RWPE2 (cell line): ENCODE results near the gene ANKRD33B.
"Not testable (repeated sequence)": the region's sequence is repeated elsewhere in the genome, so short reads cannot be mapped to it uniquely, and the experiment has no call there.

Experiments used
- ATAC-seq: fragments of 200-7000 bp; cut with Tn5 transposase; 3 replicates; pipeline ENCODE4 v1.9.1; 2021; ENCODE audit warnings: low read depth
- DNase-seq: peaks from one replicate; pipeline ENCODE4 v3.0.0-alpha.2; 2020; ENCODE audit warnings: low spot score
- H3K27ac ChIP-seq: fragments of 450-650 bp; 2 replicates; pipeline ENCODE4 v1.5.1; 2017; ENCODE audit warnings: mild to moderate bottlenecking; ENCODE audit not compliant: poor library complexity, severe bottlenecking
- H3K27me3 ChIP-seq: fragments of 250-450 bp; sonication (Bioruptor Pico); 2 replicates; pipeline ENCODE4 v1.5.1; 2021; ENCODE audit warnings: mild to moderate bottlenecking, moderate library complexity; ENCODE audit not compliant: insufficient read depth, poor library complexity, severe bottlenecking
- H3K36me3 ChIP-seq: fragments of 250-450 bp; sonication (Bioruptor Pico); 2 replicates; pipeline ENCODE4 v1.5.1; 2020; ENCODE audit warnings: low read depth, mild to moderate bottlenecking, moderate library complexity
- H3K4me1 ChIP-seq: fragments of 250-450 bp; sonication (Bioruptor Pico); 2 replicates; pipeline ENCODE4 v1.5.1; 2021; ENCODE audit warnings: mild to moderate bottlenecking, moderate library complexity; ENCODE audit not compliant: insufficient read depth, poor library complexity, severe bottlenecking
- H3K4me3 ChIP-seq: fragments of 250-450 bp; sonication (Bioruptor Pico); 2 replicates; pipeline ENCODE4 v1.5.1; 2021; ENCODE audit warnings: mild to moderate bottlenecking, moderate library complexity; ENCODE audit not compliant: severe bottlenecking
- H3K9me3 ChIP-seq: fragments of 250-450 bp; sonication (Bioruptor Pico); 2 replicates; pipeline ENCODE4 v1.5.1; 2021; ENCODE audit warnings: mild to moderate bottlenecking, moderate library complexity; ENCODE audit not compliant: severe bottlenecking
- CTCF ChIP-seq: fragments of 450-650 bp; IDR thresholded peaks from one replicate; pipeline ENCODE4 v1.5.1; 2017; ENCODE audit warnings: mild to moderate bottlenecking, moderate library complexity; ENCODE audit not compliant: poor library complexity, severe bottlenecking

Gene ANKRD33B

DNA sequence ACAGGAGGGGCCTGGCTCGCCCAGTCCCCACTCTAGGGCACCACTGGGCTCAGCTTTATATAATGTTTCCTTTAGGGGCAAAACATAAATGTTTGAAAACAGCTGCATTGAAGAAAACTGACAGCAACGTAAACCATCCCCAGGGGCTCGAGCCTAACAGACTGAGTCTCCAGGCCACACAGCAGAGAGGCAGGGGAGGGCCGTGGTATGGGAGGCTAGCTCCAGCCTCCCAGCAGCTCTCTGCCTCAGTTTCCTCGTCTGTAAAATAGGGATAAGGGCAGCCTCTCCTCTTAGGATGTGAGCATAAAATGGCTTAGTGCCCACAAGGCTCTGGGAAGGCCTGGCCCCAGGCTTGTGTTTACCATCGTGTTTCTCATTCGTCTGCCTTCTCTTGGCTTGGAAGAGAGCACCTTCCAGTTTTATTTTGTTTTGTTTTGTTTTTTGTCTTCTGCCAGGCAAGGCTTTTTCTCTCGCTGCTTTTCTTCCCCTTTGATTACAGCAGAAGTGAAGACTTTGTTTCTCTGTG lies 2.7 kb downstream of the ANKRD33B start:
- Histone ChIP-seq H3K36me3 (no peaks in the 10 kb centered on the region), H3K4me3 (no peak overlapping the region), H3K27me3 (no peaks in the 10 kb centered on the region), H3K9me3 (no peaks in the 10 kb centered on the region), H3K4me1 (peaks cover 13% of the 10 kb centered on the region), H3K27ac (no peak overlapping the region)
- DNase-seq: peak; percentile 37
- no peak for ATAC-seq
- no peak for TF ChIP-seq CTCF

DNA sequence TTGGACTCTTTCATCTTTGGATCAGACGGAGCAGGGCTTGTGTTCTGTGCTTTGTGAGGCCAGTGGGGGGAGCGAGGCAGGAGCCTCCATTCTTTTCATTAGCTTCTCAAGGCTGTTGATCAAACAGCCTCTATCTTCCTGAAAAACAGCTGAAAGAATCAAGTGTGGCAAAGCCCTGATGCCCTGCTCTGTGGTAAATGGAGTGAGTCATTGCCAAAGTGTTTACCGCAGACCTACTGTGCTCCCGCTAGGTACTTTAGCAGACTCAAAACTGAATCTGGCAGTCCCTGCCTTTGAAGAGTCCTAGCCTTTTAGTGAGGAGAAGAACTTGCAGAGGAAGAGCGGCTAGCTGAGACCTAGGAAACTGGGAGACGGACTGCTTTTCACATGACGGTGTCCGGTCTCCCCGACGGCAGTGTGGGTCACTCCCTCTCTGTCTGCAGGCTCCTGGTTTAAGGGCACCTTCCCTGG lies 3.3 kb downstream of the ANKRD33B start:
- Histone ChIP-seq H3K27ac (no peak overlapping the region), H3K36me3 (no peaks in the 10 kb centered on the region), H3K4me1 (peaks cover 13% of the 10 kb centered on the region), H3K9me3 (no peaks in the 10 kb centered on the region), H3K27me3 (no peaks in the 10 kb centered on the region), H3K4me3 (no peak overlapping the region)
- no peak for TF ChIP-seq CTCF
- peak; percentile 62 for DNase-seq
- no peak for ATAC-seq

DNA sequence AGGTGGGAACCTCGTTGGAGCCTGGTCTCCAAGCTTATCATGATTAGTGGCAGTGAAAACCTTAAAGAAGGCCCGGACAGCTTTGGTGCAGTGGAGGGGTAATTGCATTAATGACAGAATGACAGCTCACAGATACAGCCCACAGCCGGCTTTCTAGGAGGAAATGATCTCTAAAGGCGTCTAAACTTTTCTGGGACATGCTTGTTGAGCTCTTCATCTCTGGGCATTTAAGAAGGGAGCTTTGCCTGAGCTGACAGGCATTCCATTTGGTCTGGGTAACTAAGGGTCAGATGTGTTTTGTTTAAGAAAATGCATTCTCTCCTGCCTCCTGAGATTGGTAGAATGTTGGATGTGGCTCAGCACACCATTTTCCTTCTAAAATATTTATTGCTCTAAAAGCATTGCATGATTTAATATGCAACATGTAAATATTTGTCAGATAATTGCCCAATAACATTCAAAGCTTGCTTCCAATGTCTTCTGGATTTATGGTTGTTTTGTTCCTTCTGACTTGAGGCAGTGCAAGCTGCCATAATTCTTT lies 4.0 kb downstream of the ANKRD33B start:
- Histone ChIP-seq H3K27ac (no peak overlapping the region), H3K4me3 (no peak overlapping the region), H3K9me3 (no peaks in the 10 kb centered on the region), H3K36me3 (no peaks in the 10 kb centered on the region), H3K4me1 (peaks cover 13% of the 10 kb centered on the region), H3K27me3 (no peaks in the 10 kb centered on the region)
- ATAC-seq (no peak), DNase-seq (peak; percentile 44)
- TF ChIP-seq CTCF: no peak

DNA sequence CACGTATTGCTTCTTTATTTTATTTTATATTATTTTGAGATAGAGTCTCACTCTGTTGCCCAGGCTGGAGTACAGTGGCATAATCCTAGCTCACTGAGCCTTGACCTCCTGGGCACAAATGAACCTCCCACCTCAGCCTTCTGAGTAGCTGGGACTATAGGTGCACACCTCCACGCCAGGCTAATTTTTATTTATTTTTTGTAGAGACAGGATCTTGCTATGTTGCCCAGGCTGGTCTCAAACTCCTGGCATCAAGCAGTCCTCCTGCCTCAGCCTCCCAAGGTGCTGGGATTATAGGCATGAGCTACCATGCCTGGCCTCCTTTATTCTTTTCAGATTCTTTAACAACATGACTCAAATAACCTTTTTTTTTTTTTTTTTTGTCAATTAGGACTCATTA lies 6.7 kb downstream of the ANKRD33B start:
- not testable (repeated sequence) for H3K36me3 ChIP-seq, ATAC-seq, H3K9me3 ChIP-seq, H3K4me3 ChIP-seq, DNase-seq, H3K27ac ChIP-seq, H3K27me3 ChIP-seq
- H3K4me1 ChIP-seq: peaks cover 10% of the 10 kb centered on the region

DNA sequence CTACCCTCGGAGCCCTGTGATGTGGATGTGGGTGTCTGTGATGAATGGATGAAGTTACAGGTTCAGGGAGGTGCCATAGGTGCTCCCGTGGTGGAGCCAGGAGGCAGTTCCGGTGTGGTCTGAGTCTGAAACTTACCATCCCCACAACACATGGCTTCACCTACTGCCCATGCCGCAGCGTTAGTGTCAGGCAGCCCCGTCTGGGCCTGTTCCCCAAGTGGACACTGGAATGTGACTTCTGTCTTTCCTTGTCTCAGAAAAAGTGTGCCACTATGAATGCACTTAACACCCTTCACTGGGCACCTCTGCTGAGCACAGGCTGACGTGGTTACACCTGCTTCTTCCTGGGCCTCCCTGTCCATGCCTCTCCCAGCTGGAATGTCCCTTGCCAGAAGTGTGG lies 8.6 kb downstream of the ANKRD33B start:
- H3K27me3 ChIP-seq: no peaks in the 10 kb centered on the region
- H3K4me3 ChIP-seq: no peak overlapping the region
- no peak for TF ChIP-seq CTCF
- DNase-seq (peak; percentile 17), ATAC-seq (no peak)
- H3K36me3 ChIP-seq: no peaks in the 10 kb centered on the region
- no peaks in the 10 kb centered on the region for H3K9me3 ChIP-seq
- H3K27ac ChIP-seq: no peak overlapping the region
- H3K4me1 ChIP-seq: peaks cover 5% of the 10 kb centered on the region
